ENCODE data around the gene C1QTNF1. TPM values are rescaled to one million over a fixed set of nuclear protein-coding genes. Genes with fewer than 3 reads are reported as not detected.

C1QTNF1 gene
- total and polyA plus RNA-seq, 4 donors, result 7.4 to 84.5 (median 30.0) TPM

DNA sequence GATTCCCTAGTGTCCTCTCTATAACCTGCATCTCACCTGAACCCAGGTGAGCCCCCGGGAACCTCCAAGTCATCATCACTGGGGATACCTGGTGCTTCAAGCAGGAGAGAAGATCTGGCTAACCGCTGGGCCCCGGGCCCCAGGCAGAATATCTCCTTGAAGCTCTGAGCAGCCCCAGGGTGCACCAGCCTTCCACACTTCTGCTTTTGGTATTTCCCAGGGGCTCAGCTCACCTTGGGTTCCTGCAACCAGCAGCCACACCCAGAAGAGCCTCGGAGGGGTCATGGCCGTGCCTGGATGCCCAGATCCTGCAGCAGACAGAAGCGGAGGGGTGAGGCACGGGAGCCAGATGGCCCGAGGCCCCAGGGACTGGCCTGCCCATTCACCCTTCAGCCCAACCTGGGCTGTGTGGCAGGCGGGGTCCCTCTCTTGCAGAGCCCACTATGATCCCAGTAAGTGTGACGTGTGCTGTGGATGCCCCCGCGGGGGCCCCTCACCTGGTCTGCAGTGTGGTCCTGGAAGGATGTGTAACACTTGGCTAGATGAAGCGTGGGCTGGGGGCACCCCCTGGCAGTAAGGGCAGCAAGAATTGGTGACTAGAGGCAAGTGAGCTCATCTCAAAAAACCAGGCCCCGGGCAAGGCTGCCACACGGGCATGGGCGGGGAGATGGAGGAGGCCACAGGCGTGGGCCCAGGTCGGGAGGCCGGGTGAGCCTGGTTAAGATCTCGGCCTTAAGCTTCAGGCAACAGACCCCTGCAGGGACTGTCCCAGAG lies 46.9 kb upstream of the C1QTNF1 start:
- H3K9me3 ChIP-seq (ENCODE audit: control insufficient read depth in 4 of 4, insufficient read depth in 3 of 4, low read length in 3 of 4), result no peaks in the 10 kb centered on the region
- H3K9ac ChIP-seq (ENCODE audit: insufficient read depth in 1 of 2, low read length in 2 of 2), result no peak overlapping the region
- 86 to 92% methylated on average over 20 of the region's 20 CpGs for WGBS, 2 donors
- H3K4me3 ChIP-seq, result no peak overlapping the region
- peaks cover 9 to 53% (median 24%) of the 10 kb centered on the region in 5 donors for H3K4me1 ChIP-seq (ENCODE audit: control insufficient read depth in 5 of 5, insufficient read depth in 5 of 5, low read length in 5 of 5)
- H3K36me3 ChIP-seq (ENCODE audit: control insufficient read depth in 4 of 4, insufficient read depth in 4 of 4, low read length in 4 of 4), result peaks cover 0 to 7% (median 1%) of the 10 kb centered on the region in 4 donors
- H3K27ac ChIP-seq (ENCODE audit: low read depth in 1 of 2, low read length in 1 of 2), result peak overlapping the region; percentile 16 to 78
- no peak for TF ChIP-seq CTCF (IDR thresholded peaks at IDR 0.05; ENCODE audit: control extremely low read depth, extremely low read depth)
- DNase-seq (no peak), ATAC-seq (ENCODE audit: insufficient read depth, low FRiP score) (no peak)
- H3K27me3 ChIP-seq (ENCODE audit: control insufficient read depth in 3 of 3, insufficient read depth in 3 of 3, low read length in 2 of 3), result no peaks in the 10 kb centered on the region

- Histone ChIP-seq H3K27ac (ENCODE audit: low read depth in 1 of 2, low read length in 1 of 2) (peak overlapping the region; percentile 14 to 78), H3K4me3 (no peak overlapping the region), H3K36me3 (ENCODE audit: control insufficient read depth in 4 of 4, insufficient read depth in 4 of 4, low read length in 4 of 4) (peaks cover 0 to 6% (median under 1%) of the 10 kb centered on the region in 4 donors), H3K4me1 (ENCODE audit: control insufficient read depth in 5 of 5, insufficient read depth in 5 of 5, low read length in 5 of 5) (peaks cover 9 to 53% (median 24%) of the 10 kb centered on the region in 5 donors), H3K27me3 (ENCODE audit: control insufficient read depth in 3 of 3, insufficient read depth in 3 of 3, low read length in 2 of 3) (no peaks in the 10 kb centered on the region), H3K9ac (ENCODE audit: insufficient read depth in 1 of 2, low read length in 2 of 2) (no peak overlapping the region), H3K9me3 (ENCODE audit: control insufficient read depth in 4 of 4, insufficient read depth in 3 of 4, low read length in 3 of 4) (no peaks in the 10 kb centered on the region)
- TF ChIP-seq CTCF (IDR thresholded peaks at IDR 0.05; ENCODE audit: control extremely low read depth, extremely low read depth), result no peak
- no peak for DNase-seq
- WGBS, 2 donors, result 77 to 91% methylated on average over 8 of the region's 8 CpGs
- no peak for ATAC-seq (ENCODE audit: insufficient read depth, low FRiP score)
Measured at GRCh38 chr17:78977681-78977943, 46.4 kb upstream of the C1QTNF1 start.

DNA sequence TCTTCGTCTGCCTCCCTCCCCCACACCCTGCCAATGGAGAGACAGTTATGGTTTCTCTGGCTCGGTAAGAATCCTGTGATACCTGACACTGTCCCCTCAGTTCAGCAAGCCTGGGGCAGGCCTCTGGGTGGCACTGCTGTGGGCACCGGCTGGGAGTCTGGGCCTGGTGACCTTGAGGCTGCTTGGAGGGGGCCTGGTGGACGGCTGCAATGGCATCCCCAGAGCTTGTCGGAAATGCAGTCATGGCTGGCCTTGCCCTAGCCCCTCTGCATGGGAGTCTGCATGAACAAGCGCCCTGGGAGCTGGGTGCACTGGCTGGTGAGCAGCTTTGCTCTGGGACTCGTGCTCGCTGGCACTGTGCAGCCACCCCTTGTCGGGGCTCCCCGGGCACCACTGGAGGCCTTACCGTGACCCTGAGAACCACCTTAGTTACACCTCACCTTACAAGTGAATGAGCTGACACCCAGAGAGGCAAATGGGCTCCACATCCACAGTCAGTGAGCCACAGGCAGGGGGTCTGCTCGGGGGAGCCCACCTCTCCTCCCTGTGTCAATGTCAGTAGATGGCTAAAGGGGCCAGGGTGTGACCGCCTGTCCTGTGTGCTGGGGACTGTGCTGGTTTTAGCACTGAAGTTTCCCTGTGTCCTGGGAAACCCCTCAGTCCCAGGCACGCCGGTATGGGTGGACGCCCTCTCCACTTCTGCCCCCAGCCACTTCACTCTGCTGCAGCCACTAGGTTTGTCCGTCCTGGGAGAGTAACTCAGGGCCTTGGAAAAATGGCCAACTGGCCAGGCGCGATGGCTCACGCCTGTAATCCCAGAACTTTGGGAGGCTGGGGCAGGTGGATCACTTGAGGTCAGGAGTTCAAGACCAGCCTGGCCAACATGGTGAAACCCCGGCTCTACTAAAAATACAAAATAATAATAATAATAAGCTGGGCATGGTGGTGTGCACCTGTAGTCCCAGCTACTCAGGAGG lies 45.7 kb upstream of the C1QTNF1 start:
- Histone ChIP-seq H3K9ac (ENCODE audit: insufficient read depth in 1 of 2, low read length in 2 of 2) (no peak overlapping the region), H3K27me3 (ENCODE audit: control insufficient read depth in 3 of 3, insufficient read depth in 3 of 3, low read length in 2 of 3) (no peaks in the 10 kb centered on the region), H3K4me3 (no peak overlapping the region), H3K9me3 (ENCODE audit: control insufficient read depth in 4 of 4, insufficient read depth in 3 of 4, low read length in 3 of 4) (no peaks in the 10 kb centered on the region), H3K27ac (ENCODE audit: low read depth in 1 of 2, low read length in 1 of 2) (peak overlapping the region; percentile 38 to 78), H3K4me1 (ENCODE audit: control insufficient read depth in 5 of 5, insufficient read depth in 5 of 5, low read length in 5 of 5) (peaks cover 9 to 53% (median 24%) of the 10 kb centered on the region in 5 donors), H3K36me3 (ENCODE audit: control insufficient read depth in 4 of 4, insufficient read depth in 4 of 4, low read length in 4 of 4) (peaks cover 0 to 5% (median 0%) of the 10 kb centered on the region in 4 donors)
- TF ChIP-seq CTCF (IDR thresholded peaks at IDR 0.05; ENCODE audit: control extremely low read depth, extremely low read depth), result no peak
- ATAC-seq (ENCODE audit: insufficient read depth, low FRiP score), result no peak
- no peak for DNase-seq
- WGBS, 2 donors, result 76 to 82% methylated on average over 21 of the region's 21 CpGs
